Neutrophil (primary cell): ENCODE data around the gene FARSB.

Experiments used
- H3K27ac ChIP-seq: fragments of 200-600 bp; sonication (generic); 2 replicates; pipeline ENCODE4 v1.5.1; 2016; ENCODE audit warnings: mild to moderate bottlenecking, moderate library complexity
- H3K27me3 ChIP-seq: fragments of 200-600 bp; sonication (generic); 2 replicates; pipeline ENCODE4 v1.6.0; 2016; ENCODE audit warnings: mild to moderate bottlenecking
- H3K36me3 ChIP-seq: fragments of 200-600 bp; sonication (generic); 2 replicates; pipeline ENCODE4 v1.5.1; 2017
- H3K4me1 ChIP-seq, 2 experiments: fragments of 200-600 bp in 1 of 2; sonication (generic) in 1 of 2; 1 replicate in 1 of 2; 2 replicates in 1 of 2; pipeline versions ENCODE4 v1.5.1 to v1.6.1; 2013 to 2016; ENCODE audit warnings: low read depth in 1 of 2, low read length in 1 of 2, mild to moderate bottlenecking in 1 of 2, moderate library complexity in 1 of 2; ENCODE audit not compliant: control insufficient read depth in 1 of 2, insufficient read depth in 1 of 2
- H3K4me3 ChIP-seq, 2 experiments: fragments of 200-600 bp in 1 of 2; sonication (generic) in 1 of 2; 1 replicate in 1 of 2; 2 replicates in 1 of 2; pipeline ENCODE4 v1.5.1; 2013 to 2016; ENCODE audit warnings: low read depth in 1 of 2, low read length in 1 of 2, mild to moderate bottlenecking in 1 of 2, moderate library complexity in 1 of 2
- H3K9me3 ChIP-seq: fragments of 200-600 bp; sonication (generic); 2 replicates; pipeline ENCODE4 v1.5.1; 2016
- TF ChIP-seq, protein P1 (sequence below): fragments of 200-600 bp; sonication (generic); IDR thresholded peaks from 2 replicates; pipeline ENCODE4 v1.5.1; 2016; ENCODE audit warnings: antibody characterized with exemption

Gene FARSB

DNA sequence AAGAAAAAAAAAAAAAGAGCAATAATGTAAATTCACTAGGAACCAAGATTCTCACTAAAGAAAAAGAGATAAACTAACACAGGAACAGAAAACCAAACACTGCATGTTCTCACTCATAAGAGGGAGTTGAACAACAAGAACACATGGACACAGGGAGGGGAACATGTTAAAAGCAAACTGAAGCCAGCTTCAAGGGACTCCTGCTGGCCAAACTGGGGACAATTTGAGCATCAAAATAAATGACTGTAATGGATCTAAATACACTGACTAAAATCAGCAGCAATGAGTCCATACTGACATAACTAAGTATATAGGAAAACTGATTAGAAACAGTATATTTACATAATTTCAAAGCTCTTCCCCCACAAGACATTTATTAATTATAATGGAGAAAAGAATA, 73.0 kb downstream of the FARSB start:
- Histone ChIP-seq H3K27ac (no peak overlapping the region), H3K27me3 (no peaks in the 10 kb centered on the region), H3K36me3 (no peaks in the 10 kb centered on the region), H3K4me3 (no peak overlapping the region), H3K9me3 (no peaks in the 10 kb centered on the region), H3K4me1 (peaks cover 20 to 30% of the 10 kb centered on the region in 2 experiments)
- TF ChIP-seq, protein P1, sequence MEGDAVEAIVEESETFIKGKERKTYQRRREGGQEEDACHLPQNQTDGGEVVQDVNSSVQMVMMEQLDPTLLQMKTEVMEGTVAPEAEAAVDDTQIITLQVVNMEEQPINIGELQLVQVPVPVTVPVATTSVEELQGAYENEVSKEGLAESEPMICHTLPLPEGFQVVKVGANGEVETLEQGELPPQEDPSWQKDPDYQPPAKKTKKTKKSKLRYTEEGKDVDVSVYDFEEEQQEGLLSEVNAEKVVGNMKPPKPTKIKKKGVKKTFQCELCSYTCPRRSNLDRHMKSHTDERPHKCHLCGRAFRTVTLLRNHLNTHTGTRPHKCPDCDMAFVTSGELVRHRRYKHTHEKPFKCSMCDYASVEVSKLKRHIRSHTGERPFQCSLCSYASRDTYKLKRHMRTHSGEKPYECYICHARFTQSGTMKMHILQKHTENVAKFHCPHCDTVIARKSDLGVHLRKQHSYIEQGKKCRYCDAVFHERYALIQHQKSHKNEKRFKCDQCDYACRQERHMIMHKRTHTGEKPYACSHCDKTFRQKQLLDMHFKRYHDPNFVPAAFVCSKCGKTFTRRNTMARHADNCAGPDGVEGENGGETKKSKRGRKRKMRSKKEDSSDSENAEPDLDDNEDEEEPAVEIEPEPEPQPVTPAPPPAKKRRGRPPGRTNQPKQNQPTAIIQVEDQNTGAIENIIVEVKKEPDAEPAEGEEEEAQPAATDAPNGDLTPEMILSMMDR, result no peak

DNA sequence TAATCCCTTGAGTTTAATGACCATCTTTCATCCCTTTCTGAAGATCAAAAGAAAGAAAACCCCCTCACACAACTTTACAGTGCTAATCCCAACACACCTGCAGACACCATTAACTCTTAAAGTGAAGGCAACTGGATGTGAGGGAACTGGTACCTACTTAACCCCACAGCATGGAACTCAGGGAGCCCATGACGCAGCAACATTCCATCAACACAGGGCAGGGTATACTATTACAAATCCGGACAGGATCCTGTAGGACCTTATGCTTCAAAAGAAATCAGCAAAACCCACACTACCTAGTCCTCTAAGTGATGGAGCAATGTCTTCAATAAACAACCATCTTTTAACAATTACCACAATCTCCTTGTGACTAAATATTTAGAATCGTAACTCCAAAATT, 78.6 kb downstream of the FARSB start:
- no peak overlapping the region for H3K4me3 ChIP-seq
- no peaks in the 10 kb centered on the region for H3K9me3 ChIP-seq
- H3K27me3 ChIP-seq, result no peaks in the 10 kb centered on the region
- no peaks in the 10 kb centered on the region for H3K36me3 ChIP-seq
- peaks cover 8 to 12% of the 10 kb centered on the region in 2 experiments for H3K4me1 ChIP-seq
- TF ChIP-seq, protein P1, result no peak
- no peak overlapping the region for H3K27ac ChIP-seq

DNA sequence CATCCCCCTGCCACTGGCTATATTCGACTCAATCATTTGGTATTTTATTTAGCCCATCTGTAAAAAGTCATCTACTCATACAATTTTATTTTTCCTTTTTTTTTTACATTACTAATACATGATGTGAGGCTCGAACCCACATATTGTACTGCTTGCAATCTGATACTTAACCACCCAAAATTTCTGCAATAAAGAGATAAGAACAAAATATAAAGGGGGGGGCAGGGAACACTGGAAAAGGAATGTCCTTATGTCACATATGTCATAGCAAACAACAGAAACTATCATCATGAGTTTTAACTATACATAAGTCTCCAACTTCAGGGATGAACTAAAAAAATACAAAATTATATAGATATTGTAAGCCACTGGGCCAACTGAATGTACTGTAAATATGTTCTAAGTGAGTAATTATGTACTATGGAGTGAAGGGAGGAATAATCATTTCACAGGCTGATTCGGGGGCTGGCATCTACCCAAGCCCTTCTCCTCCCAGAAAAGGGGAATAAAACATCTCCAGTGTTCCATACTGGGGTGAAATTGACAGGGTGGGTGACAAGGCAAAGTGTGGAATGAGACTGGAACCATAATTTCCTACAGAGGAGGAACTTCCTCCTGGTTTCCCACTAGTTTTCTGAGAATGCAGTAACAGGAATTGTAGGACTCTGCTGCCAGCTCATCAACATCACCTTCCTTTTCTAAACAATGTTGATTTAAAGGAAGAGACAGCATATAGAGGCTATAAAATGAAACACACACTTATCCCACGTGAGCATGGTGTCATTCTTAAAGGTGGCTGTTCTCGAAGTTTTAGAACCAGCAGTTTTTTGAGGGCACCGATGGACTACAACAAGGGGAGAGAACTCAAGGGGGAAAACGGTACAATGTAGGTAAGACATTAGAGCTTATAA, 79.5 kb downstream of the FARSB start:
- H3K4me3 ChIP-seq, result no peak overlapping the region
- TF ChIP-seq, protein P1, result no peak
- peaks cover 3% of the 10 kb centered on the region for H3K36me3 ChIP-seq
- H3K27me3 ChIP-seq, result no peaks in the 10 kb centered on the region
- H3K27ac ChIP-seq, result no peak overlapping the region
- peaks cover under 1 to 4% of the 10 kb centered on the region in 2 experiments for H3K4me1 ChIP-seq
- no peaks in the 10 kb centered on the region for H3K9me3 ChIP-seq

DNA sequence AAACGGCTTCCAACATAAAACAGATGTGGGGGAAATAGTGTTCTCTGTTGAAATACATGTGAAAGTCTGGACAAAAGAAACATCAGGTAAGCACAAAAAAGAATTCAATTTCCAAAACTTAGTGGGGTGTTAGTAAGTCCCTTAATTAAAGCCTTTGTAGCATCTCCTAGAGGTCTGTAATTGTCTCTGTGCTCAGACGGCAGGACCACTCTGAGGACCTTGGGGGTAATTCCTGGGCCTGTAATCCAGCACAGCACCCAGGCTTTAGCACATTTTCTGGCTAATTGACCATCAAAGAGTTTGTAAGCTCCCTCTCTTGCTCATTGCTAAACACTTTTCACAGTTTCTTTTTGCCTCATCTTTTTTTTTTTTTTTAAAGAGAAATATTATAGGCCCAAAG, 80.3 kb downstream of the FARSB start:
- H3K27ac ChIP-seq, result no peak overlapping the region
- H3K36me3 ChIP-seq, result peaks cover 10% of the 10 kb centered on the region
- TF ChIP-seq, protein P1, result no peak
- H3K9me3 ChIP-seq, result no peaks in the 10 kb centered on the region
- no peaks in the 10 kb centered on the region for H3K27me3 ChIP-seq
- no peak overlapping the region for H3K4me3 ChIP-seq
- no peaks in the 10 kb centered on the region for H3K4me1 ChIP-seq

DNA sequence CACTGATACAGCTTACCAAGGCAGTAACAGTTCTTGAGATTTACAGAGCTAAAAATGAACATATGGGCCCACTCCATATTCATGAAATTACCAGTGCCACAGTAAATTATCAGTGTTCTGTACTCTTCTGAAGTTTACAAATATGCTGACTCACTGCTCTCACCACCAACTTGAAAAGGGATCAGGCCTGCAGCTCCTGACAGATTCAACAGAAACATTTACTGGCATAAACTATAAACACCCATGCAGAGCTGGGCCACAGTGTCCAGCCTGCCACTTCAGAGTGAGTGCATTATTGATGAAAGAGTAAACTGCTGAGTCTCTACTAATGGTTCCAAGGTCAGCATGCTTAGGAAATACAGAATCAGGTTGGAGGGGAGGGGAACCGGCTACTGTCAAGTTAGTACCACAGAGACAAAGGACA, 83.1 kb downstream of the FARSB start:
- Histone ChIP-seq H3K36me3 (peaks cover 10% of the 10 kb centered on the region), H3K27ac (no peak overlapping the region), H3K4me1 (no peaks in the 10 kb centered on the region)

More for the DNA sequence above, 83.1 kb downstream of the FARSB start:
- Histone ChIP-seq H3K27me3 (no peaks in the 10 kb centered on the region), H3K9me3 (no peaks in the 10 kb centered on the region), H3K4me3 (no peak overlapping the region)
- TF ChIP-seq, protein P1, result no peak
